ENCODE measurements around the gene SRF. TPM values are rescaled to one million over a fixed set of nuclear protein-coding genes. Genes with fewer than 3 reads are reported as not detected.

Gene SRF
- total and polyA plus RNA-seq, 8 donors, result 7.2 to 12.8 (median 10.9) TPM

DNA sequence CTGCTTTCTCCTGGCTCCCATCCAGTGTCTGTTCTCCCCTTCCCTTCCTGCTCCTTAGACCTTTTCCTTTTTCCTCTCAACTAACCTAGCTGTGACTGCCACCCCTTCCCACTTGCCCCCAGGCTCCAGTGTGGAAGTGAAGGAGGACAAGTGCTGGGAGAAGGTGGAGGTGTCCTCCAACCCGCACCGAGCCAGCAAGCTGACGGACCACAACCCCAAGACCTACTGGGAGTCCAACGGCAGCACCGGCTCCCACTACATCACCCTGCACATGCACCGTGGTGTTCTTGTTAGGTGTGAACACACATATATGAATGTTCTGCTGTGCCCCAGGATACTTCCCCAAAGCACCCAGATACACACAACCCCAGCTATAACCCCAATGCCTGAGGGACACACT, 29.5 kb downstream of the SRF start:
- Histone ChIP-seq H3K4me3 (no peak overlapping the region), H3K36me3 (peaks cover 0 to 14% (median 0%) of the 10 kb centered on the region in 3 donors), H3K27me3 (no peaks in the 10 kb centered on the region), H3K4me1 (no peaks in the 10 kb centered on the region), H3K9me3 (no peaks in the 10 kb centered on the region), H3K27ac (no peak overlapping the region)
- WGBS, 2 donors, result 90 to 94% methylated on average over 6 of the region's 6 CpGs
- no peak for ATAC-seq
- DNase-seq, result no peak
- FAIRE-seq, result no peak
- TF ChIP-seq, protein P1, sequence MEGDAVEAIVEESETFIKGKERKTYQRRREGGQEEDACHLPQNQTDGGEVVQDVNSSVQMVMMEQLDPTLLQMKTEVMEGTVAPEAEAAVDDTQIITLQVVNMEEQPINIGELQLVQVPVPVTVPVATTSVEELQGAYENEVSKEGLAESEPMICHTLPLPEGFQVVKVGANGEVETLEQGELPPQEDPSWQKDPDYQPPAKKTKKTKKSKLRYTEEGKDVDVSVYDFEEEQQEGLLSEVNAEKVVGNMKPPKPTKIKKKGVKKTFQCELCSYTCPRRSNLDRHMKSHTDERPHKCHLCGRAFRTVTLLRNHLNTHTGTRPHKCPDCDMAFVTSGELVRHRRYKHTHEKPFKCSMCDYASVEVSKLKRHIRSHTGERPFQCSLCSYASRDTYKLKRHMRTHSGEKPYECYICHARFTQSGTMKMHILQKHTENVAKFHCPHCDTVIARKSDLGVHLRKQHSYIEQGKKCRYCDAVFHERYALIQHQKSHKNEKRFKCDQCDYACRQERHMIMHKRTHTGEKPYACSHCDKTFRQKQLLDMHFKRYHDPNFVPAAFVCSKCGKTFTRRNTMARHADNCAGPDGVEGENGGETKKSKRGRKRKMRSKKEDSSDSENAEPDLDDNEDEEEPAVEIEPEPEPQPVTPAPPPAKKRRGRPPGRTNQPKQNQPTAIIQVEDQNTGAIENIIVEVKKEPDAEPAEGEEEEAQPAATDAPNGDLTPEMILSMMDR (IDR thresholded peaks at IDR 0.05), result no peak
- intact Hi-C loops (cut with DNase I), result no loop called here

DNA sequence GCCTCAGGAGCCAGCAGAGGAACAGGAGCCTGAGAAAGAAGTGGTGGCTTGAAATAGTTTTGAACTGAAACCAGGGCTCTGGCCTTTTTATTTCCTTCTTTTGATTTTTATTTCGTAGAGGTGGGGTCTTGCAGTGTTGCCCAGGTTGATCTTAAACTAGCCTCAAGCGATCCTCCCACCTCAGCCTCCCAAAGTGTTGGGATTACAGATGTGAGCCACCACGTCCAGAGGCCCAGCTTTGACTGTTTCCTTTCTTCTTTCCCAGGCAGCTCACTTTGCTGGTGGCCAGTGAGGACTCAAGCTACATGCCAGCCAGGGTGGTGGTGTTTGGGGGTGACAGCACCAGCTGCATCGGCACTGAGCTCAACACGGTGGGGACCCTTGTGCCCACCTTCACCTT, 31.4 kb downstream of the SRF start:
- no peaks in the 10 kb centered on the region for H3K4me1 ChIP-seq
- no peak overlapping the region for H3K4me3 ChIP-seq
- WGBS, 2 donors, result 80 to 85% methylated on average over 5 of the region's 5 CpGs
- intact Hi-C loops (cut with DNase I), result no loop called here
- FAIRE-seq (no peak), ATAC-seq (no peak), DNase-seq (no peak)
- H3K27me3 ChIP-seq, result no peaks in the 10 kb centered on the region
- H3K9me3 ChIP-seq, result no peaks in the 10 kb centered on the region
- TF ChIP-seq, protein P1 (IDR thresholded peaks at IDR 0.05), result no peak
- H3K27ac ChIP-seq, result no peak overlapping the region
- H3K36me3 ChIP-seq, result peaks cover 0 to 5% (median 0%) of the 10 kb centered on the region in 3 donors

DNA sequence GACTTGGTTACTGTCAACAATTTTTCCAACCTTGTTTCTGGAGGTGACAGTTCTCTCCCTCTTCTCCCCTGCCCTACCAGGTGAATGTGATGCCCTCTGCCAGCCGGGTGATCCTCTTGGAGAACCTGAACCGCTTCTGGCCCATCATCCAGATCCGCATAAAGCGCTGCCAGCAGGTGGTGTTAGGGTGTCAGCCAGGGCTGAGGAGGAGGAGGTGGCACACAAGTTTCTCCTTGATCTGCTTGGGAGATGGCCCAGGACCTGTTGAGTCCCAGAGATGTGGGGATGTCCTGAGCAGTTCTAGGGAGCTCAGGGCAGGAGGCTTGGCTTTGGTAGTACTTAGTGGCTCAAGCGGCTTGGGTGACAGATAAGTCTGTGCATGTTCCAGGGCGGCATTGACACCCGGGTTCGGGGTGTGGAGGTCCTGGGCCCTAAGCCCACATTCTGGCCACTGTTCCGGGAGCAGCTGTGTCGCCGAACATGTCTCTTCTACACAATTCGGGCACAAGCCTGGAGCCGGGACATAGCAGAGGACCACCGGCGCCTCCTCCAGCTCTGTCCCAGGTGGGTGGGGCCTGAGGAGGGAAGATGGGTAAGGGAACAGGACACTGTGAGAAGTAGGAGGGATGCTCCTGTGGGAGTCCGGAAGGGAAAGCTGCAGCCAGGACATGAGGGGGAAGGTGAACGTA, 32.1 kb downstream of the SRF start:
- TF ChIP-seq, protein P1 (IDR thresholded peaks at IDR 0.05), result no peak
- no peak overlapping the region for H3K4me3 ChIP-seq
- H3K9me3 ChIP-seq, result no peaks in the 10 kb centered on the region
- no peaks in the 10 kb centered on the region for H3K27me3 ChIP-seq
- DNase-seq (no peak), ATAC-seq (no peak), FAIRE-seq (no peak)
- peaks cover 0 to 5% (median 0%) of the 10 kb centered on the region in 3 donors for H3K36me3 ChIP-seq
- H3K27ac ChIP-seq, result no peak overlapping the region
- no peaks in the 10 kb centered on the region for H3K4me1 ChIP-seq
- 88 to 93% methylated on average over 17 of the region's 17 CpGs for WGBS, 2 donors
- intact Hi-C loops (cut with DNase I), result no loop called here

DNA sequence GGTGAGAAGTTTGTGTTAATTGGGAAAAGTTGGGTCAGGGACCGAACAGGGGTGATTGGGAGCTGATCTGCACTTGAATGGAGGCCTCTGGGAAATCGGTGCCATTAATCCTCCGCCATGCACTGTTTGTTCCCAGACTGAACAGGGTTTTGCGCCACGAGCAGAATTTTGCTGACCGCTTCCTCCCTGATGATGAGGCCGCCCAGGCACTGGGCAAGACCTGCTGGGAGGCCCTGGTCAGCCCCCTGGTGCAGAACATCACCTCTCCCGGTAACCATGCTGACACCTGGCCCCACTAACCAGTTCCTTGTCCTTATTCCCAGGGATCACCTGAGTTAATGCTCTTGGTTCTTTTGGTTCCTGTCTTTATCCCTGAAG, 32.6 kb downstream of the SRF start:
- Histone ChIP-seq H3K27me3 (no peaks in the 10 kb centered on the region), H3K4me1 (no peaks in the 10 kb centered on the region), H3K4me3 (no peak overlapping the region), H3K9me3 (no peaks in the 10 kb centered on the region), H3K27ac (no peak overlapping the region), H3K36me3 (no peaks in the 10 kb centered on the region)
- ATAC-seq (no peak), DNase-seq (no peak), FAIRE-seq (no peak)
- 91 to 92% methylated on average over 8 of the region's 8 CpGs for WGBS, 2 donors
- intact Hi-C loops (cut with DNase I), result no loop called here
- TF ChIP-seq, protein P1 (IDR thresholded peaks at IDR 0.05), result no peak

DNA sequence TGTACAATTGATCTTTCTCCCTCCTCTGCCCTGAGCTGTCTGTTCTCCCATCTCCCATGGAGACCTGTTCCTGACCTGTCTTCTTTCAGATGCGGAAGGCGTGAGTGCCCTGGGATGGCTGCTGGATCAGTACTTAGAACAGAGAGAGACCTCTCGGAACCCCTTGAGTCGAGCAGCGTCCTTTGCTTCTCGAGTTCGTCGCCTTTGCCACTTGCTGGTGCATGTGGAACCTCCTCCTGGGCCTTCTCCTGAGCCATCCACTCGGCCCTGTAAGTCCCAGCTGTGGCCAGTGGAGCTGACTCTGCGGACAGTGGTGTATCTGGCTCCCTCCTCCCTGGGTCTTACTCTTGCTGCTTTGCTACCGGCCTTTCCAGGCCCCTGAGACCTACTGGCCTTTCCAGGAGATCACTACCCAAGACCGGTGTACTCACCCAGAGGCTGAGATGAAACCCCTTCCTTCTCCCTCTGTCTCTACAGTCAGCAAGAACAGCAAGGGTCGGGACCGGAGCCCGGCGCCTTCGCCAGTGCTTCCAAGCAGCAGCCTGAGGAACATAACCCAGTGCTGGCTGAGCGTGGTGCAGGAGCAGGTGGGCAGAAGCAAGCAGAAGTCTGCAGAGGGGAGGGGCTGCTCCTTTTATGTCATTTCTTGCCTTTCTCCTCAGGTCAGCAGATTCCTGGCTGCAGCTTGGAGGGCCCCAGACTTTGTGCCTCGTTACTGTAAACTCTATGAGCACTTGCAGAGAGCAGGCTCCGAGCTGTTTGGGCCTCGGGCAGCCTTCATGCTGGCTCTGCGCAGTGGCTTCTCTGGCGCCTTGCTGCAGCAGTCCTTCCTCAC, 33.4 kb downstream of the SRF start:
- DNase-seq (no peak), ATAC-seq (no peak), FAIRE-seq (no peak)
- TF ChIP-seq, protein P1 (IDR thresholded peaks at IDR 0.05), result no peak
- Histone ChIP-seq H3K9me3 (no peaks in the 10 kb centered on the region), H3K4me1 (no peaks in the 10 kb centered on the region), H3K4me3 (no peak overlapping the region), H3K27me3 (no peaks in the 10 kb centered on the region), H3K36me3 (no peaks in the 10 kb centered on the region), H3K27ac (no peak overlapping the region)
- 92 to 96% methylated on average over 23 of the region's 23 CpGs for WGBS, 2 donors
- intact Hi-C loops (cut with DNase I), result no loop called here
